Common myeloid progenitor, CD34-positive (primary cell): ENCODE measurements around the gene HTR3E.

Experiments
- CTCF ChIA-PET: fragments of 350-600 bp; sonication (Branson Sonifier 250); formaldehyde crosslinking; loops from one replicate; lab custom pipeline; 2021; ENCODE audit warnings: antibody characterized with exemption; lab: Charles Lee
- POLR2A ChIA-PET: fragments of 350-600 bp; sonication (Branson Sonifier 250); formaldehyde crosslinking; loops from one replicate; lab custom pipeline; 2021; ENCODE audit warnings: antibody characterized with exemption; lab: Charles Lee
- DNase-seq, 3 donors: peaks; one replicate each; pipeline versions ENCODE4 v3.0.0 to v3.0.0-alpha.2; 2013
- H3K27ac ChIP-seq, 2 experiments: 1 replicate in 1 of 2; 2 replicates in 1 of 2; pipeline ENCODE4 v1.7.0; 2013; ENCODE audit warnings: inconsistent platforms in 2 of 2, low read length in 2 of 2, mild to moderate bottlenecking in 2 of 2, low read depth in 1 of 2, moderate library complexity in 1 of 2; ENCODE audit not compliant: severe bottlenecking in 2 of 2, insufficient read depth in 1 of 2, poor library complexity in 1 of 2
- H3K27me3 ChIP-seq, 5 experiments: replicated peaks in 2 of 5; 1 replicate in 3 of 5; 2 replicates in 2 of 5; pipeline versions ENCODE4 v1.6.1 to v1.7.0; 2013; ENCODE audit warnings: low read length in 4 of 5, mild to moderate bottlenecking in 2 of 5, moderate library complexity in 2 of 5, inconsistent platforms in 1 of 5; ENCODE audit not compliant: insufficient read depth in 5 of 5, control insufficient read depth in 4 of 5
- H3K36me3 ChIP-seq, 4 experiments: 1 replicate in 2 of 4; 2 replicates in 2 of 4; pipeline versions ENCODE4 v1.6.1 to v1.7.0; 2013; ENCODE audit warnings: low read length in 3 of 4, control low read depth in 1 of 4, mild to moderate bottlenecking in 1 of 4; ENCODE audit not compliant: control insufficient read depth in 4 of 4, insufficient read depth in 4 of 4
- H3K4me1 ChIP-seq, 4 experiments: 1 replicate in 3 of 4; 2 replicates in 1 of 4; pipeline versions ENCODE4 v1.6.1 to v1.7.1; 2013; ENCODE audit warnings: low read length in 3 of 4, mild to moderate bottlenecking in 3 of 4, control low read depth in 1 of 4, inconsistent platforms in 1 of 4, moderate library complexity in 1 of 4; ENCODE audit not compliant: control insufficient read depth in 4 of 4, insufficient read depth in 4 of 4; ENCODE audit errors: control extremely low read depth in 1 of 4
- H3K4me3 ChIP-seq, 7 experiments: 1 replicate in 4 of 7; 2 replicates in 3 of 7; pipeline versions ENCODE4 v1.5.1 to v1.7.0; 2013; ENCODE audit warnings: mild to moderate bottlenecking in 7 of 7, low read length in 6 of 7, moderate library complexity in 6 of 7, inconsistent platforms in 2 of 7, low read depth in 2 of 7, control low read depth in 1 of 7; ENCODE audit not compliant: insufficient read depth in 4 of 7, control insufficient read depth in 1 of 7; ENCODE audit errors: extremely low read depth in 1 of 7
- H3K9me3 ChIP-seq, 5 experiments: 1 replicate in 4 of 5; 2 replicates in 1 of 5; pipeline versions ENCODE4 v1.6.1 to v1.7.1; 2013; ENCODE audit warnings: low read length in 4 of 5, mild to moderate bottlenecking in 2 of 5, inconsistent platforms in 1 of 5, low read depth in 1 of 5, moderate library complexity in 1 of 5; ENCODE audit not compliant: control insufficient read depth in 4 of 5, insufficient read depth in 2 of 5; ENCODE audit errors: control extremely low read depth in 1 of 5
- WGBS: methylation state at CpG from one replicate; pipeline ENCODE4 v1.1.5; 2013; ENCODE audit not compliant: insufficient coverage; 5-methylcytosine and 5-hydroxymethylcytosine counted together

The HTR3E gene

DNA sequence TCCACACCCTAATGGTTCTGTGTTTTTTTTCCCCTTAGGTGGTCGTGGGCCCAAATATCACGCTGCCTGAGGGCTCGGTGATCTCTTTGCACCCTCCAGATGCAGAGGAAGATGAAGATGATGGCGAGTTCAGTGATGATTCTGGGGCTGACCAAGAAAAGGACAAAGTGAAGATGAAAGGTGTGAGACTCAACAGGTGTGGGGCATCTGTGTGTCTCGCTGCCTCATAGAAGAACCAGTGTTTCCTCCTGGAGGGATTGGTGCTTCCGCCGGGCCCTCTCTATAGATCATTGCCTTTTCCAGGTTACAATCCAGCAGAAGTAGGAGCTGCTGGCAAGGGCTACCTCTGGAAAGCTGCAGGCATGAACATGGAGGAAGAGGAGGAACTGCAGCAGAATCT lies 45.3 kb downstream of the HTR3E start:
- Histone ChIP-seq H3K9me3 (no peaks in the 10 kb centered on the region), H3K27ac (no peak overlapping the region), H3K27me3 (no peaks in the 10 kb centered on the region), H3K4me3 (no peak overlapping the region), H3K4me1 (peaks cover 0 to under 1% (median 0%) of the 10 kb centered on the region in 4 experiments), H3K36me3 (peaks cover 25 to 70% (median 59%) of the 10 kb centered on the region in 4 experiments)
- WGBS, result 98% methylated on average over 6 of the region's 7 CpGs
- ChIA-PET CTCF (no interaction called here), POLR2A (no interaction called here)
- DNase-seq, result no peak

DNA sequence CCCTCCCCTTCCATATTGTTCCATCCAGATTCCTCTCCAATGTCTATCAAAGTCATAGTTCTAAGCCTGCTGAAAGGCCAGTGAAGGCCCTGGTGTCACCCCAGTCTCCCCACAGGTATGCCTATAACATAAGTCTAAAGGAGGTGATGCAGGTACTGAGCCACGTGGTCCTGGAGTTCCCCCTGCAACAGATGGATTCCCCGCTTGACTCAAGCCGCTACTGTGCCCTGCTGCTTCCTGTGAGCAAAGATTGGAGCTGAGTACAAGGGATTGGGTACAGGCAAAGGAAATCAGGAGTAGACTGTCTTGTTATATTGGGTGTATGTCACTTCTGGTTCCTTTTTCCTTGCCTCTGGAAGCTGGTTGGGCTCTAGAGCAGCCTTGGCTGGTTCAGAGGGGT lies 46.5 kb downstream of the HTR3E start:
- H3K4me1 ChIP-seq, result no peaks in the 10 kb centered on the region
- WGBS, result 100% methylated on average over 2 of the region's 3 CpGs
- no peak for DNase-seq
- H3K9me3 ChIP-seq, result no peaks in the 10 kb centered on the region
- H3K4me3 ChIP-seq, result no peak overlapping the region
- POLR2A ChIA-PET, result no interaction called here
- CTCF ChIA-PET, result interaction anchor here (1.6 to 3.1 kb wide), 3 partner anchors 11 to 104 kb away, joined by 6 to 14 read pairs (median 10); no protein-coding TSS in a partner anchor
- H3K36me3 ChIP-seq, result peaks cover 23 to 62% (median 56%) of the 10 kb centered on the region in 4 experiments
- no peaks in the 10 kb centered on the region for H3K27me3 ChIP-seq
- no peak overlapping the region for H3K27ac ChIP-seq

- peaks cover 19 to 62% (median 56%) of the 10 kb centered on the region in 4 experiments for H3K36me3 ChIP-seq
- WGBS, result 89% methylated on average over 5 of the region's 5 CpGs
- ChIA-PET CTCF (interaction anchor here (0.9 to 3.1 kb wide), 13 partner anchors 9 to 248 kb away, joined by 3 to 14 read pairs (median 4); partner anchors contain the start of gene EIF2B5), POLR2A (no interaction called here)
- H3K4me3 ChIP-seq, result no peak overlapping the region
- DNase-seq, result no peak
- H3K27ac ChIP-seq, result no peak overlapping the region
- no peaks in the 10 kb centered on the region for H3K9me3 ChIP-seq
- no peaks in the 10 kb centered on the region for H3K4me1 ChIP-seq
- no peaks in the 10 kb centered on the region for H3K27me3 ChIP-seq
These were observed 47.6 kb downstream of the HTR3E start for GRCh38 chr3:184144505-184144904.

GRCh38 chr3:184145111-184145524 lies 48.3 kb downstream of the HTR3E start:
- 90% methylated on average over 3 of the region's 4 CpGs for WGBS
- no peaks in the 10 kb centered on the region for H3K9me3 ChIP-seq
- peak overlapping the region in 1 of 2 experiments; percentile 15 for H3K27ac ChIP-seq
- H3K36me3 ChIP-seq, result peaks cover 17 to 59% (median 54%) of the 10 kb centered on the region in 4 experiments
- POLR2A ChIA-PET, result no interaction called here
- H3K4me1 ChIP-seq, result no peaks in the 10 kb centered on the region
- no peak overlapping the region for H3K4me3 ChIP-seq
- no peaks in the 10 kb centered on the region for H3K27me3 ChIP-seq
- DNase-seq, result peak; percentile 40 to 57 (median 54)
- CTCF ChIA-PET, result interaction anchor here (0.9 to 3.1 kb wide), 14 partner anchors 10 to 144 kb away, joined by 3 to 14 read pairs (median 4); partner anchors contain the start of gene EIF2B5

DNA sequence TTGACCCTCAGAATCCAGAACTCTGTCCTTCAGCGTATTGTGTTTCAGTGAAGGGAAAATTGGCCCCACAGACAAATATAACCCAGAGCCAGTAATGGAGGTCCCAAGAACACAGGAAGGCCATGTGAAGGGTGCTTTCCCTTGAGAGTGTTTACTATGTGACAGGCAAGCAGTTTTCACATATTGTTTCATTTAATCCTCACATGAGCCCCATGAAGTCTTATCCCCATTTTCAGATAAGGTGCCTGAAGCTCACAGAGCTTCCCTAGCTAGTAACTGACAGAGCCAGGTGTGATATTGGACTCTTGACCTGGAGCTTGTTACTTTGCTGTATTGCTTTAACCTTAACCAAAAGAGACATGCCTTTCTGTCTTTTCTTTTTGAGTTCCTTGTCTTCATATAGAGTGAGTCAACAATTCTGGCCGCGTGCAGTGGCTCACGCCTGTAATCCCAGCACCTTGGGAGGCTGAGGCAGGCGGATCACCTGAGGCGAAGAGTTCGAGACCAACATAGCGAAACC lies 48.9 kb downstream of the HTR3E start:
- no peaks in the 10 kb centered on the region for H3K4me1 ChIP-seq
- peak overlapping the region in 1 of 2 experiments; percentile 15 for H3K27ac ChIP-seq
- no peak for DNase-seq
- WGBS, result 99% methylated on average over 6 of the region's 8 CpGs
- ChIA-PET POLR2A (interaction anchor here (0.9 kb wide), 1 partner anchor 25 kb away, joined by 3 read pairs; no protein-coding TSS in a partner anchor), CTCF (interaction anchor here (0.9 to 3.1 kb wide), 8 partner anchors 13 to 143 kb away, joined by 3 to 14 read pairs (median 4); no protein-coding TSS in a partner anchor)
- H3K27me3 ChIP-seq, result no peaks in the 10 kb centered on the region
- H3K4me3 ChIP-seq, result no peak overlapping the region
- no peaks in the 10 kb centered on the region for H3K9me3 ChIP-seq
- peaks cover 14 to 52% (median 48%) of the 10 kb centered on the region in 4 experiments for H3K36me3 ChIP-seq

DNA sequence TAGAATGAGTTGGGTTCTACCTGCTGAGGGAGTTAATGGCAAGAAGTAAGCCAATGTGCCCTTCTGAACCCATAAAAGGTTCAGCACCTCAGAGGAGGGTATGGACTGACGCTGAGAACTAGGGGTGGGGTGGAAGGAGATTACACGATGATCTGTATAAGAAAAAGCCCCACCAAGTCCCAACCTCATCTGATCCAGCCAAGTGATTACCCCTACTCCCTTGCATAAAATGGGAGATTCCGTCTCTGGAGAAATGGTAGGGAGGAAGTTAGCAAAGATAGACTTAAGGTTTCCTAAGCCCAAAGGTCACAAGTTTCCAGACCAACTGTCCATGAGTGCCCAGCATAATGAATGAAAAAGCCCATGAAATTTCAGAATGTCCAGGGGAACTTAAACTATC lies 51.2 kb downstream of the HTR3E start:
- Histone ChIP-seq H3K4me3 (no peak overlapping the region), H3K9me3 (no peaks in the 10 kb centered on the region), H3K36me3 (peaks cover 9 to 30% (median 27%) of the 10 kb centered on the region in 4 experiments), H3K4me1 (no peaks in the 10 kb centered on the region), H3K27ac (no peak overlapping the region), H3K27me3 (no peaks in the 10 kb centered on the region)
- ChIA-PET POLR2A (interaction anchor here (0.6 kb wide), 1 partner anchor 651 kb away, joined by 3 read pairs; no protein-coding TSS in a partner anchor), CTCF (no interaction called here)
- 100% methylated on average over 1 of the region's 3 CpGs for WGBS
- DNase-seq, result no peak

DNA sequence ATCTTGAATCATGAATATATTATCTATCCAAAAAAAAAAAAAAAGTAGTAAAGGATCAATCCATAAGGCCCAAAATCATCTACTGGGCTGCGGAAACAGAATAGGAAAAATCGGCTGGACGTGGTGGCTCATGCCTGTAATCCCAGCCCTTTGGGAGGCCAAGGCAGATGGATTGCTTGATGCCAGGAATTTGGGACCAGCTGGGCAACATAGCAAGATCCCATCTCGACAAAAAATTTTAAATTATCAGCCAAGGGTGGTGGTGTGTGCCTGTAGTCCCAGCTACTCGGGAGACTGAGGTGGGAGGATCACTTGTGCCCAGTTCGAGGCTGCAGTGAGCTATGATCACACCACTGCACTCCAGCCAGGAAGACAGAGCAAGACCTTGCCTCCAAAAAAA lies 52.3 kb downstream of the HTR3E start:
- ChIA-PET POLR2A (no interaction called here), CTCF (interaction anchor here (1.6 kb wide), 1 partner anchor 24 kb away, joined by 3 read pairs; no protein-coding TSS in a partner anchor)
- Histone ChIP-seq H3K4me3 (no peak overlapping the region), H3K4me1 (no peaks in the 10 kb centered on the region), H3K36me3 (peaks cover 5 to 19% (median 17%) of the 10 kb centered on the region in 4 experiments), H3K27ac (no peak overlapping the region), H3K9me3 (no peaks in the 10 kb centered on the region), H3K27me3 (no peaks in the 10 kb centered on the region)
- WGBS, result 97% methylated on average over 5 of the region's 6 CpGs
- no peak for DNase-seq
